Measurements from ENCODE around the gene CNTN4. TPM values are rescaled to one million over a fixed set of nuclear protein-coding genes. Genes with fewer than 3 reads are reported as not detected.

The CNTN4 gene
- total RNA-seq, 1 donor from 2014 or later: 22.1 TPM

DNA sequence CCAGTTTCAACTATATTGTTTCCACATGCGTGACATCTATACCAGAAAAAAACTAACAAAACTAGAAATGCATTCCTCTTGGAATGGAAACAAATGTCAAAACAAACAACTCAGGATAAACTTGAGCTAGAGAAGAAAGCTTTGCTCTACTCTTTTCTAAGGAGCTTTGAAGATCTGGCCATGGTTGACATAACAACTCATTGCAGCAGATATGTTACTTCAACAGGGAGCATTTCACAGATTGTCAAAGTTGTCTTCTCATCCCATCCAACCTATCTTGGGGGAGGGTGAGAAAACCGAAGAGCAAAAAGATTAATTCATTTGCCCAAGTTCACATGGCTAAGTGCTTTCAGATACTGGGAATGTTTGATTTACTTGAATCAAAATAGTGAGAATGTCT lies 484.4 kb downstream of the CNTN4 start:
- intact Hi-C loops (cut with DNase I): no loop called here
- no peak overlapping the region for H3K4me3 ChIP-seq
- no peaks in the 10 kb centered on the region for H3K4me1 ChIP-seq
- TF ChIP-seq POLR2A (IDR thresholded peaks at IDR 0.05): no peak
- TF ChIP-seq, protein P1, sequence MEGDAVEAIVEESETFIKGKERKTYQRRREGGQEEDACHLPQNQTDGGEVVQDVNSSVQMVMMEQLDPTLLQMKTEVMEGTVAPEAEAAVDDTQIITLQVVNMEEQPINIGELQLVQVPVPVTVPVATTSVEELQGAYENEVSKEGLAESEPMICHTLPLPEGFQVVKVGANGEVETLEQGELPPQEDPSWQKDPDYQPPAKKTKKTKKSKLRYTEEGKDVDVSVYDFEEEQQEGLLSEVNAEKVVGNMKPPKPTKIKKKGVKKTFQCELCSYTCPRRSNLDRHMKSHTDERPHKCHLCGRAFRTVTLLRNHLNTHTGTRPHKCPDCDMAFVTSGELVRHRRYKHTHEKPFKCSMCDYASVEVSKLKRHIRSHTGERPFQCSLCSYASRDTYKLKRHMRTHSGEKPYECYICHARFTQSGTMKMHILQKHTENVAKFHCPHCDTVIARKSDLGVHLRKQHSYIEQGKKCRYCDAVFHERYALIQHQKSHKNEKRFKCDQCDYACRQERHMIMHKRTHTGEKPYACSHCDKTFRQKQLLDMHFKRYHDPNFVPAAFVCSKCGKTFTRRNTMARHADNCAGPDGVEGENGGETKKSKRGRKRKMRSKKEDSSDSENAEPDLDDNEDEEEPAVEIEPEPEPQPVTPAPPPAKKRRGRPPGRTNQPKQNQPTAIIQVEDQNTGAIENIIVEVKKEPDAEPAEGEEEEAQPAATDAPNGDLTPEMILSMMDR (IDR thresholded peaks at IDR 0.05): no peak
- no peak for TF ChIP-seq POLR2AphosphoS5 (IDR thresholded peaks at IDR 0.05; ENCODE audit: insufficient read depth in 1 of 2, low read depth in 1 of 2)
- no peaks in the 10 kb centered on the region for H3K36me3 ChIP-seq
- DNase-seq (ENCODE audit: extremely low spot score in 2 of 2): no peak
- H3K27ac ChIP-seq: no peak overlapping the region
- H3K27me3 ChIP-seq: no peaks in the 10 kb centered on the region
- no peaks in the 10 kb centered on the region for H3K9me3 ChIP-seq

DNA sequence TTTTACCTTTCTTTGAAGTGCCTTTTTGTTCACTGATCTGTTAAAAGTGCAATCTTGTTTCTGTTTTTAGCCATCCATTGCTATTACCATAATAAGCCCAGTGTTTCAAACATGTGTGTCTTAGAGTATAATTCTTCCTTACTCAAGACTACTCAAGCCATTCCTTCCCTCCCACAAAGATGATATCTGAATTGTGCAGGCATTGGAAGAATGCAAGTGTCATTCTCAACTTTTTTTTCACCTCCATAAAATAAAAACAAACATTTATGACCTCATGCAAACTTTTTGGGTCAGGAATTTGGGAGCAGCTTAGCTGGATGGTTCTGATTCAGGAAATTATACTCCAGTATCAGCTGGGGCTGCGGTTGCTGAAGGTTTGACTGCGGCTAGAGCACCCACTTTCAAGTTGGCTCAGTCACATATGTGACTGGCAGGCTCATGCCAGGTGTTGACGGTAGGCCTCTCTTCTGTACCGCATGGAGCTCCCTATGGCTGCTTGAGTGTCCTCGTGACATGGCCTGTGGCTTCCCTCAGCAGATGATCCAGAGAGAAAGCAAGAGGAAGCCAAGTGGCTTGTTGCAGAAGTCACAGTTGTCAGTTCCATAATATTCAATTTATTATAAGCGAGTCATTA lies 490.8 kb downstream of the CNTN4 start:
- Histone ChIP-seq H3K27ac (no peak overlapping the region), H3K4me3 (no peak overlapping the region), H3K9me3 (no peaks in the 10 kb centered on the region), H3K27me3 (no peaks in the 10 kb centered on the region), H3K36me3 (no peaks in the 10 kb centered on the region), H3K4me1 (no peaks in the 10 kb centered on the region)
- intact Hi-C loops (cut with DNase I): no loop called here
- DNase-seq (ENCODE audit: extremely low spot score in 2 of 2): no peak
- TF ChIP-seq, protein P1 (IDR thresholded peaks at IDR 0.05): no peak
- TF ChIP-seq POLR2A (IDR thresholded peaks at IDR 0.05) (no peak), POLR2AphosphoS5 (IDR thresholded peaks at IDR 0.05; ENCODE audit: insufficient read depth in 1 of 2, low read depth in 1 of 2) (no peak)

DNA sequence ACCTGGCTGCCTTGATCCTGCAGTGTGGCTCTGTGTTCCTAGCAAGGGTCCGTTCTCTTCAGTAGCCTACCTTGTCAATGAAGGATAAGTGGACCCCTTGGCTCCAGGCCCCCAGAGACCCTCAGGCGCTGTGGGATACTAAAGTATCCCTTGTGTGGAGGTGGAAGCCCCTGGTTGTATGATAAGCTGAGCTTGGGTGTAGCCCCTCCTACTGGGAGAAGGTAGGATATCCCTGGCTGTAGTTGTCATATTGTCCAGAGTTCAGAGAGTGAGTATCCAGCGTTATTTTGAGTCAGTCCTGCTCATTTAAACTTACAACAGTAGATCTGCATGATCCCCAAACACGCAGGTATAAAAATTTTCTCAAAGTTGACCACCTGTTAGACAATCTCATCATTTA lies 496.8 kb downstream of the CNTN4 start:
- no peak for DNase-seq (ENCODE audit: extremely low spot score in 2 of 2)
- Histone ChIP-seq H3K4me1 (no peaks in the 10 kb centered on the region), H3K4me3 (no peak overlapping the region), H3K27ac (no peak overlapping the region), H3K27me3 (no peaks in the 10 kb centered on the region), H3K36me3 (no peaks in the 10 kb centered on the region), H3K9me3 (no peaks in the 10 kb centered on the region)
- intact Hi-C loops (cut with DNase I): no loop called here
- TF ChIP-seq POLR2A (IDR thresholded peaks at IDR 0.05): no peak
- TF ChIP-seq POLR2AphosphoS5 (IDR thresholded peaks at IDR 0.05; ENCODE audit: insufficient read depth in 1 of 2, low read depth in 1 of 2): no peak
- TF ChIP-seq, protein P1 (IDR thresholded peaks at IDR 0.05): no peak

DNA sequence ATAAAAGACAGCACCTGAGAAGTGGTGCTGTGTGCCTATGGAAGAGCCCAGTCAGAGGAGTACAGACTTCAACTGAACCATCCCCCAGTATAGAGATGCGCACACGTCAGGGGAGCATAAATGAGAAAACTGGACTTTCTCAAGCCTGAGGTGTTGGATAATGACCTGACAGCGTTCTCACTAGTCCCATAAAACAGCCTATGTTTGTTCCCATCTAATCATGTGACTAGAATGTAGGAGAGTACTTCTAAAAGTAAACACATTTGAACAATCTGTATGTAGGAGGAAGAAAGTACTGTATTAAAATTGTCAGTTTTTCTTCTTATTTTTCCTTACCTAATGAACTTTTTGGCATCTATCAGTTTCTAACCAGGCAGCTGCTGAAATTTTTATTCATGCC lies 498.9 kb downstream of the CNTN4 start:
- no peak for DNase-seq (ENCODE audit: extremely low spot score in 2 of 2)
- H3K9me3 ChIP-seq: no peaks in the 10 kb centered on the region
- no peak overlapping the region for H3K27ac ChIP-seq
- H3K27me3 ChIP-seq: no peaks in the 10 kb centered on the region
- no peaks in the 10 kb centered on the region for H3K4me1 ChIP-seq
- intact Hi-C loops (cut with DNase I): no loop called here
- TF ChIP-seq POLR2AphosphoS5 (IDR thresholded peaks at IDR 0.05; ENCODE audit: insufficient read depth in 1 of 2, low read depth in 1 of 2) (no peak), POLR2A (IDR thresholded peaks at IDR 0.05) (no peak)
- TF ChIP-seq, protein P1 (IDR thresholded peaks at IDR 0.05): no peak
- H3K36me3 ChIP-seq: no peaks in the 10 kb centered on the region
- H3K4me3 ChIP-seq: no peak overlapping the region

DNA sequence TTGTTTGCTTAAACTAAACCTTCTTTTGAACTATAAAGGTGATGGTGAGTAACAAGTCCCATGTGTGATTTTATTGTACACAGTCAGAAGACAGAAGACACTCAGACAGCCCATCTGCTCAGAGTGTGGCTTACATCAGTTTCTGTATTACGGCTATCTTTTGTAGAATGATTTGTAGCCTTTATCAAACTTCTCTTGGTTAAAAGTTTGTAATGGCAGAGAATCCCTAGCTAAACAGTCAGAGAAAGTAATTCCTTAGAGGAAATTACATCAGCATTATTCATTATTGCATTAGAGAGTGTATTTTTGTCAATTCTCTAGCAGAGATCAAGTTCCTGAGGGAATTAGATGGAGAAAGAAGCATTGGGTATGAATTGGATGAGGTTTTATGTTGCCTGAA lies 500.8 kb downstream of the CNTN4 start:
- H3K36me3 ChIP-seq: no peaks in the 10 kb centered on the region
- no peak for DNase-seq (ENCODE audit: extremely low spot score in 2 of 2)
- H3K4me3 ChIP-seq: no peak overlapping the region
- no peaks in the 10 kb centered on the region for H3K27me3 ChIP-seq
- intact Hi-C loops (cut with DNase I): no loop called here
- H3K9me3 ChIP-seq: no peaks in the 10 kb centered on the region
- H3K27ac ChIP-seq: no peak overlapping the region
- H3K4me1 ChIP-seq: no peaks in the 10 kb centered on the region
- no peak for TF ChIP-seq POLR2A (IDR thresholded peaks at IDR 0.05)
- no peak for TF ChIP-seq POLR2AphosphoS5 (IDR thresholded peaks at IDR 0.05; ENCODE audit: insufficient read depth in 1 of 2, low read depth in 1 of 2)
- TF ChIP-seq, protein P1 (IDR thresholded peaks at IDR 0.05): no peak

All from vagina (tissue), 2 donors.